T-helper 2 cell treated with Interferon-gamma antibody and Interleukin-4, amounts not matched to agents 5 μg/mL and 100 μg/mL, for 36 hours (primary cell): ENCODE measurements around the gene USP6NL.

Experiments used
- DNase-seq: peaks from one replicate; pipeline ENCODE4 v3.0.0; 2021; ENCODE audit warnings: low spot score
- H3K27ac Mint-ChIP-seq: one replicate; pipeline ENCODE4 v1.8.0; 2021; ENCODE audit warnings: mild to moderate bottlenecking, mixed read lengths
- H3K27me3 Mint-ChIP-seq: one replicate; pipeline ENCODE4 v1.8.0; 2021; ENCODE audit warnings: low read depth, mixed read lengths
- H3K36me3 Mint-ChIP-seq: one replicate; pipeline ENCODE4 v1.8.0; 2021; ENCODE audit warnings: low read depth, mixed read lengths
- H3K4me1 Mint-ChIP-seq: one replicate; pipeline ENCODE4 v1.8.0; 2021; ENCODE audit warnings: low read depth, mixed read lengths
- H3K4me3 Mint-ChIP-seq: one replicate; pipeline ENCODE4 v1.8.0; 2022; ENCODE audit warnings: mild to moderate bottlenecking, moderate library complexity, mixed read lengths
- H3K9me3 Mint-ChIP-seq: one replicate; pipeline ENCODE4 v1.8.0; 2021; ENCODE audit warnings: mixed read lengths

The USP6NL gene

DNA sequence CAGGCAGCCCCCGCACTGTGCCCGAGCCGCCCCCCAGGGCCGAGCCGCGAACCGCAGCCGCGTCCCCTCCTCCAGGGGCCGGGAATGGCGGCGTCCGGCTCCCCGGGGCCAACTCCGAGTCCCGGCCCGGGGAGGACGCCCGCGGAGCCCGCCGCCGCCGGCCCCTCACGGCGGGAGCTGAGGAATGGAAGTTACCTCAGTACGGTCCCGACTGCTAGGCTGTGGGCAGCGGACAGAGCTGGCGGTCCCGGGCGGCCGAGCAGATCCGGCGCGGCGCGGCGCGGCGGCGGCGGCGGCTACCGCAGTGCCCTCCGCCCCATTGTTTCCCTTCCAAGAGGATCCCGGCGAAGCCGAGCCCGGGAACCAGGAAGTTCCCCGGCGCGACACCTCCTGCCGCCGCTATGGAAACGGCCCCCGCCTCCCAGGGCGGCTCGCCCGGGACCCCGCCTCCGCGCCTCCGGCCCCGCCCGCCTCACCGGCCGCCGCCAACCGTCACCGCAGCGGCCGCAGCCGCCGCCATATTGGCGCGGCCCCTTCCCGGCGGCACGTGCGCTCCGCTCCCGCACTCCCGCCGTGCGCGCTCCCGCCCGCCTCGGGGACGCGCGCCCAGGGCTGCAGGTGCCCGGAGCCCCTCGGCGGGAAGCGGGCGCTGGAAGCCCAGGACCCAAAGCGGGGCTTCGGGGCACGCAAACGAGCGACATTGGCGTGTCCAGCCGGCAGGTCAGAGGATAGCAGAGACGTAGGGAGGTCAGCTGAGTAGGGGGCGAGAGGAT, at the start of gene USP6NL:
Gene USP6NL, minus strand, starts transcription at position 403 of the 773 bp plus-strand sequence. CDS start 14,016 bp downstream, outside the sequence.
- peak within 1 kb of the TSS; percentile 88 for H3K4me3 Mint-ChIP-seq
- peaks cover 60% of the 10 kb centered on the region for H3K27me3 Mint-ChIP-seq
- H3K27ac Mint-ChIP-seq, result peak within 1 kb of the TSS; percentile 52
- H3K9me3 Mint-ChIP-seq, result peaks cover 3% of the 10 kb centered on the region
- no peaks in the 10 kb centered on the region for H3K36me3 Mint-ChIP-seq
- H3K4me1 Mint-ChIP-seq, result peaks cover 12% of the 10 kb centered on the region
- peak; percentile 66 for DNase-seq

- Mint-ChIP-seq H3K4me3 (no peak overlapping the region), H3K27me3 (peaks cover 4% of the 10 kb centered on the region), H3K9me3 (no peaks in the 10 kb centered on the region), H3K4me1 (peaks cover 1% of the 10 kb centered on the region), H3K36me3 (no peaks in the 10 kb centered on the region), H3K27ac (no peak overlapping the region)
- no peak for DNase-seq
These were observed 47.4 kb upstream of the USP6NL start for GRCh38 chr10:11658801-11659368.

DNA sequence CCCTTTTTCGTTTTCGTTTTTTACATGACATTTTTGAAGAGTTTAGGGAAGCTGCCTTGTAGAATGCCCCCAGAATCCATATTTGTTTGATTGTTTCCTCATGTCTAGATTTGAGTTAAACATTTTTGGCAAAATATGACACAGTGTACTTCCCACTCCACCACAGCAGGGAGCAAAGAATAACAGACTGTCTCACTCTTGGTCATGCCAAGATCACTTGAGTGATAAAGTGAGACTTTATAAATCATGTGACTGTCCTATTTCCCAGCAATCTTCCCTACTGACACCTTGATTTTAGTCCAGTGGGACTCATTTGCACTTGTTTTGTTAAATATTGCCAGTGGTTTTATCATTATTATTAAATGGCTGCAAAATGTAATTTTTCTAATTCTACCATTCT, 44.4 kb upstream of the USP6NL start:
- no peak for DNase-seq
- Mint-ChIP-seq H3K4me1 (peaks cover under 1% of the 10 kb centered on the region), H3K27ac (no peak overlapping the region), H3K27me3 (peaks cover 4% of the 10 kb centered on the region), H3K36me3 (no peaks in the 10 kb centered on the region), H3K4me3 (no peak overlapping the region), H3K9me3 (no peaks in the 10 kb centered on the region)

GRCh38 chr10:11654659-11655058, 43.2 kb upstream of the USP6NL start:
- Mint-ChIP-seq H3K27ac (no peak overlapping the region), H3K27me3 (no peaks in the 10 kb centered on the region), H3K9me3 (no peaks in the 10 kb centered on the region), H3K4me3 (no peak overlapping the region), H3K4me1 (no peaks in the 10 kb centered on the region), H3K36me3 (no peaks in the 10 kb centered on the region)
- DNase-seq, result no peak

DNA sequence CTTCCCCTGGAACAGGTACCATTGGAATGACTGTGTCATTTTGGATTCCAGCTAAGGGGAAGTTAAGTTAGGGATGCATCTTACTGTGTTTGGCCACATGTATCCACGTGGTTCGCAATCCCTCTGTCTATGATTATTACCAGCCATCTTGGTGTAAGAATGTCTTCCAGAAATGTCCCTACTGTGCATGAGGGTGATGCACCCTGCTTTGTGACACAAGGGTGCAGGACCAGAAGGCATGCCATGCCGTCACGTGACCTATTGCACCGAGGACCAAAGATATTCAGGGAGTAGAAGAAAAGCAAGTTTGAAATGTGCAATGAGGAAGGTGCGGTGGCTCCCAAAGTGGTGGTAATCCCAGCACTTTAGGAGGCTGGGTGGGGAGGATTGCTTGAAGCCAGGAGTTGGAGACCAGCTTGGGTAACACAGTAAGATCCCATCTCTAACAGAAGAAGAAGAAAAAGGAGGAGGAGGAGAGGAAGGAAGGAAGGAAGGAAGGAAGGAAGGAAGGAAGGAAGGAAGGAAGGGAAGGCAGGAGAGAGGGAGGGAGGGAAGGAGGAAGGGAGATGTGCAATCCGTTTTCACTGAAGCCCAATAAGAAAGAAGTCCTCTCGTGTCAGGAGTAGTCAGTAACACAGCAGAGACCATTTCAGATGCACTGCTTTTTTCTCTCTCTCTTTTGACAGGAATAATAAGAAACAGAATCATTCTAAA, 42.5 kb upstream of the USP6NL start:
- H3K4me3 Mint-ChIP-seq, result no peak overlapping the region
- H3K27me3 Mint-ChIP-seq, result no peaks in the 10 kb centered on the region
- H3K4me1 Mint-ChIP-seq, result no peaks in the 10 kb centered on the region
- no peaks in the 10 kb centered on the region for H3K9me3 Mint-ChIP-seq
- H3K36me3 Mint-ChIP-seq, result no peaks in the 10 kb centered on the region
- DNase-seq, result no peak
- no peak overlapping the region for H3K27ac Mint-ChIP-seq

DNA sequence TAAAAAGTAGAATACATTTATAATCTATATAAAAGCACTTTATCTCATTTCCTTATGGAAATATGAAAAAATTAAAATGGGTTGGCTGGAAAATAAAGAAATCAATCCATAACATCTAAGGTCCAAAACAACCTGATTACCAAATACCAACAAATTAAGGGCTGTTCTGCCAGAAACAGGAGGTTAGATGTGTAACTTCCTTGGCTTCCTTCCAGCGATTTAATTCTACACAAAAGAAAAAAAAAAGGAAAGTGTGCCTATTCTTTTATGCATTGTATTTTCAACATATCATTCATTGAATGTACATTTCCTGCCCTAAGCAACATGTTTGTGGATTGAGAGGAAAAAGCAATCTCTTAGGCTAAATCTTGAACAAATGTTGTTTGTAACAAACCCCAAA, 36.2 kb upstream of the USP6NL start:
- H3K4me3 Mint-ChIP-seq, result no peak overlapping the region
- H3K27me3 Mint-ChIP-seq, result peaks cover 2% of the 10 kb centered on the region
- H3K27ac Mint-ChIP-seq, result no peak overlapping the region
- H3K36me3 Mint-ChIP-seq, result no peaks in the 10 kb centered on the region
- no peak for DNase-seq
- H3K9me3 Mint-ChIP-seq, result no peaks in the 10 kb centered on the region
- H3K4me1 Mint-ChIP-seq, result no peaks in the 10 kb centered on the region

DNA sequence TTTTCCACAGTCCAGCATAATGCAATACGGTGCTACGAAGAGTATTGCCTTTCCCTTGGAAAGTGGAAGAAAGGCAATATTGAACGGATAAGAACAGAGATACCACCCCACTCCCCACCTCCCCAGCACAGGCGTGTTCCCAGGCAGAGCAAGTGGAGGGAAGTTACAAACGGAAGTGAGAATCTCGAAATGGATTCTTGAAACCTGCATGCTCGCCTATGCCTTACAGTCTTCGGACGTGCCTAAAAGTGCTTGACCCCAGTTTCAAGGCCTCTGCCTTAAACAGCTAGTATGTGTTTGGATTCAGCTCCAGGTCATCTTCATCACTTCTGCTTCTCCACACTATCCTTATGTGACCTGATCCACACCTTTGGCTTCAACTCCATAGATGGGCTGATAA, 35.0 kb upstream of the USP6NL start:
- Mint-ChIP-seq H3K9me3 (no peaks in the 10 kb centered on the region), H3K36me3 (no peaks in the 10 kb centered on the region), H3K27me3 (peaks cover 3% of the 10 kb centered on the region), H3K4me3 (no peak overlapping the region), H3K4me1 (no peaks in the 10 kb centered on the region), H3K27ac (no peak overlapping the region)
- no peak for DNase-seq

GRCh38 chr10:11643039-11643438, 31.6 kb upstream of the USP6NL start:
- DNase-seq, result no peak
- Mint-ChIP-seq H3K36me3 (no peaks in the 10 kb centered on the region), H3K4me3 (no peak overlapping the region), H3K27ac (no peak overlapping the region), H3K27me3 (peaks cover 18% of the 10 kb centered on the region), H3K4me1 (no peaks in the 10 kb centered on the region), H3K9me3 (no peaks in the 10 kb centered on the region)

GRCh38 chr10:11642566-11642965, 31.1 kb upstream of the USP6NL start:
- no peak overlapping the region for H3K27ac Mint-ChIP-seq
- no peak overlapping the region for H3K4me3 Mint-ChIP-seq
- H3K4me1 Mint-ChIP-seq, result no peaks in the 10 kb centered on the region
- H3K36me3 Mint-ChIP-seq, result no peaks in the 10 kb centered on the region
- peaks cover 18% of the 10 kb centered on the region for H3K27me3 Mint-ChIP-seq
- no peak for DNase-seq
- no peaks in the 10 kb centered on the region for H3K9me3 Mint-ChIP-seq

- no peaks in the 10 kb centered on the region for H3K4me1 Mint-ChIP-seq
- no peak overlapping the region for H3K4me3 Mint-ChIP-seq
- DNase-seq, result no peak
- H3K27me3 Mint-ChIP-seq, result peaks cover 39% of the 10 kb centered on the region
- no peaks in the 10 kb centered on the region for H3K9me3 Mint-ChIP-seq
- H3K27ac Mint-ChIP-seq, result no peak overlapping the region
- H3K36me3 Mint-ChIP-seq, result no peaks in the 10 kb centered on the region
These were observed 28.7 kb upstream of the USP6NL start for GRCh38 chr10:11639849-11640764.

DNA sequence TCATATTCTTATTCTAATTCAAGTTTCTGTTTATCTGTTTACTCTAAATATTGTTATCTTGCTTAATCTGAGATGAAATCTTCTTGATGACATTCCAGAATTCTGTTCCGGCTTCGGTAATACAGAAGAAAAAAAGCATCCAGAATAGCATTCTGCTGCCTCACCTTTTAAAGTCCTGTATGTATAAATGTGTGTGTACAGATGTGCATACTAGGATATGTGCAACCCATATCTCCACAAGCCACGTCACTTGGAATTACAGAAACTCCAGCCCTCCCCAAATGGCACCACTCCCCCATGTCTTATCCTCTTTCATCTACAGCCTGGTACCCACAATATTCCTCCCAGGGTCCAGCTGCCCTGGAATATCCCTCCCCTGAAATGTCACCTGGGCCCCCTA, 27.9 kb upstream of the USP6NL start:
- no peak overlapping the region for H3K4me3 Mint-ChIP-seq
- no peaks in the 10 kb centered on the region for H3K9me3 Mint-ChIP-seq
- no peaks in the 10 kb centered on the region for H3K36me3 Mint-ChIP-seq
- no peak overlapping the region for H3K27ac Mint-ChIP-seq
- no peaks in the 10 kb centered on the region for H3K4me1 Mint-ChIP-seq
- peaks cover 41% of the 10 kb centered on the region for H3K27me3 Mint-ChIP-seq
- DNase-seq, result no peak

DNA sequence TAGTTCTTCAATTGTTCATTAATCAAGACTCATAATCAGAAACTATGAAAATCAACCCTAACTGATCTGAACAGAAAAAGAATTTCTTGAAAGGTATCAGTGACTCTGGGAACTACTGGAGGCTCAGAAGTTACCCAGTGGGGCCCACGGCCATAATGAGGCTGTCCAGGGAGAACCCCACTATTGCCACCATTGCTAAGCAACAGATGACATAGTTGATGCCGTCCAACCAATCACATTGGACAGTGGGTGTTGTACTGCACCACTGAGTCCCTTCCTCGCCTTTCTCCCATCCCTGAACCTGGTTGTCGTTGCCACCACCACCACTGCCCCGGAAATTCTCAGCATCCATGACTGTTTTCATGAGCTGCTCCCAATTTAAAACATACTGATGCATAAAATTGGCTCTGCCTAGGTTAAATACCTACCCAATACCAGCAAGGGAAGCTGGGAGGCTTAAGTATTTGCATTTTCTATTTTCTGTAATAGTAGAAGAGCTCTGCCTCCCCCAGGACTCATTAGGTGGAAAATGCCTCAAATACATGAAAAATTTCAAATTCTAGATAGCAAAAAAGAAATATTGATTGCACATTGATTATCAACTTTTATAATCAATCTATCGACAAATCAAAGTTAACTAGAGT, 26.7 kb upstream of the USP6NL start:
- Mint-ChIP-seq H3K4me3 (no peak overlapping the region), H3K27ac (no peak overlapping the region)
- no peak for DNase-seq

GRCh38 chr10:11636697-11637303, 25.4 kb upstream of the USP6NL start:
- DNase-seq, result no peak
- peaks cover 5% of the 10 kb centered on the region for H3K4me1 Mint-ChIP-seq
- H3K4me3 Mint-ChIP-seq, result no peak overlapping the region

More for the DNA sequence above, 26.7 kb upstream of the USP6NL start:
- Mint-ChIP-seq H3K4me1 (no peaks in the 10 kb centered on the region), H3K27me3 (peaks cover 51% of the 10 kb centered on the region), H3K9me3 (no peaks in the 10 kb centered on the region), H3K36me3 (no peaks in the 10 kb centered on the region)

More at GRCh38 chr10:11636697-11637303, 25.4 kb upstream of the USP6NL start:
- H3K27ac Mint-ChIP-seq, result no peak overlapping the region
- peaks cover 57% of the 10 kb centered on the region for H3K27me3 Mint-ChIP-seq
- no peaks in the 10 kb centered on the region for H3K36me3 Mint-ChIP-seq
- H3K9me3 Mint-ChIP-seq, result no peaks in the 10 kb centered on the region
